Right kidney (tissue), 1 donor: ENCODE measurements around the gene GNPTAB.

Experiments used
- DNase-seq: peaks from one replicate; pipeline ENCODE4 v3.0.0-alpha.2; 2016

The GNPTAB gene

GRCh38 chr12:101772012-101772775 lies 58.6 kb downstream of the GNPTAB start:
- no peak for DNase-seq

GRCh38 chr12:101769865-101770264 lies 60.9 kb downstream of the GNPTAB start:
- DNase-seq: no peak

GRCh38 chr12:101768781-101769180 lies 62.0 kb downstream of the GNPTAB start:
- DNase-seq: no peak

- DNase-seq: no peak
Measured at GRCh38 chr12:101767537-101767936, 63.2 kb downstream of the GNPTAB start.

- no peak for DNase-seq
Measured at GRCh38 chr12:101764051-101764792, 66.5 kb downstream of the GNPTAB start.

- DNase-seq: no peak
Measured at GRCh38 chr12:101763246-101763931, 67.4 kb downstream of the GNPTAB start.

GRCh38 chr12:101761781-101762180 lies 69.0 kb downstream of the GNPTAB start:
- no peak for DNase-seq

- DNase-seq: no peak
Measured at GRCh38 chr12:101761350-101761749, 69.4 kb downstream of the GNPTAB start.

- DNase-seq: no peak
Measured at GRCh38 chr12:101759396-101760047, 71.2 kb downstream of the GNPTAB start.

GRCh38 chr12:101750152-101750551 lies 80.6 kb downstream of the GNPTAB start:
- DNase-seq: no peak

- no peak for DNase-seq
Measured at GRCh38 chr12:101749657-101750056, 81.1 kb downstream of the GNPTAB start.

GRCh38 chr12:101748907-101749306 lies 81.9 kb downstream of the GNPTAB start:
- no peak for DNase-seq

GRCh38 chr12:101747697-101748096 lies 83.1 kb downstream of the GNPTAB start:
- DNase-seq: no peak

- DNase-seq: no peak
Measured at GRCh38 chr12:101746661-101747060, 84.1 kb downstream of the GNPTAB start.

- no peak for DNase-seq
Measured at GRCh38 chr12:101746196-101746595, 84.6 kb downstream of the GNPTAB start.

- DNase-seq: no peak
Measured at GRCh38 chr12:101745481-101745880, 85.3 kb downstream of the GNPTAB start.

- DNase-seq: no peak
Measured at GRCh38 chr12:101743724-101744472, 86.9 kb downstream of the GNPTAB start.

- no peak for DNase-seq
Measured at GRCh38 chr12:101743242-101743641, 87.5 kb downstream of the GNPTAB start.

GRCh38 chr12:101740980-101741379 lies 89.8 kb downstream of the GNPTAB start:
- DNase-seq: no peak

- DNase-seq: no peak
Measured at GRCh38 chr12:101740566-101740965, 90.2 kb downstream of the GNPTAB start.

- no peak for DNase-seq
Measured at GRCh38 chr12:101738920-101739665, 91.7 kb downstream of the GNPTAB start, which contains the start of gene SYCP3. Gene SYCP3, minus strand, starts transcription at chr12:101739462. Its CDS starts 1,527 bp downstream, at chr12:101737935.
